Keratinocyte (primary cell): ENCODE results near the gene GCNT3. TPM values are rescaled to one million over a fixed set of nuclear protein-coding genes. Genes with fewer than 3 reads are reported as not detected.

Experiments
- DNase-seq: peaks from one replicate; pipeline ENCODE4 v3.0.0-alpha.2; 2011; ENCODE audit warnings: low read depth, missing footprints, low spot score
- FAIRE-seq: peaks from 2 replicates; lab custom pipeline; 2011; peaks lifted over from hg19 to GRCh38; lab: Jason Lieb, UNC
- H2AFZ ChIP-seq: 2 replicates; pipeline ENCODE4 v1.6.0; 2012; ENCODE audit warnings: low read length, control low read depth, inconsistent platforms; ENCODE audit not compliant: control insufficient read depth
- H3K27ac ChIP-seq: 2 replicates; pipeline ENCODE4 v1.5.1; 2011; ENCODE audit warnings: low read length; ENCODE audit not compliant: control insufficient read depth, insufficient read depth
- H3K27me3 ChIP-seq: 3 replicates; pipeline ENCODE4 v1.6.0; 2011; ENCODE audit warnings: low read length; ENCODE audit not compliant: control insufficient read depth, insufficient read depth; ENCODE audit errors: extremely low read depth
- H3K36me3 ChIP-seq, 2 experiments: 2 replicates in 1 of 2; 3 replicates in 1 of 2; pipeline ENCODE4 v1.5.1; 2011; ENCODE audit warnings: low read length in 2 of 2, mild to moderate bottlenecking in 1 of 2; ENCODE audit not compliant: control insufficient read depth in 2 of 2, insufficient read depth in 2 of 2; ENCODE audit errors: extremely low read depth in 1 of 2
- H3K4me1 ChIP-seq: 3 replicates; pipeline ENCODE4 v1.5.1; 2011; ENCODE audit warnings: low read length; ENCODE audit not compliant: control insufficient read depth, insufficient read depth; ENCODE audit errors: extremely low read depth
- H3K4me2 ChIP-seq: 3 replicates; pipeline ENCODE4 v1.6.0; 2011; ENCODE audit warnings: low read depth, low read length; ENCODE audit not compliant: control insufficient read depth, insufficient read depth; ENCODE audit errors: extremely low read depth
- H3K4me3 ChIP-seq, 3 experiments: fragments of 200-600 bp in 1 of 3; sonication (generic) in 1 of 3; 2 replicates in 2 of 3; 3 replicates in 1 of 3; pipeline ENCODE4 v1.5.1; 2011 to 2016; ENCODE audit warnings: low read length in 3 of 3, mild to moderate bottlenecking in 3 of 3, control low read depth in 2 of 3, inconsistent platforms in 1 of 3, low read depth in 1 of 3, mixed read lengths in 1 of 3, mixed run types in 1 of 3, moderate library complexity in 1 of 3; ENCODE audit not compliant: control insufficient read depth in 2 of 3, insufficient read depth in 2 of 3; ENCODE audit errors: extremely low read depth in 1 of 3
- H3K79me2 ChIP-seq: 2 replicates; pipeline ENCODE4 v1.6.0; 2012; ENCODE audit warnings: low read length; ENCODE audit not compliant: control insufficient read depth, insufficient read depth
- H3K9ac ChIP-seq: 3 replicates; pipeline ENCODE4 v1.6.0; 2011; ENCODE audit warnings: low read length; ENCODE audit not compliant: control insufficient read depth, insufficient read depth; ENCODE audit errors: extremely low read depth
- H3K9me1 ChIP-seq: 3 replicates; pipeline ENCODE4 v1.6.0; 2011; ENCODE audit warnings: low read length; ENCODE audit not compliant: control insufficient read depth, insufficient read depth; ENCODE audit errors: extremely low read depth
- H3K9me3 ChIP-seq: 2 replicates; pipeline ENCODE4 v1.5.1; 2012; ENCODE audit warnings: low read depth, low read length; ENCODE audit not compliant: control insufficient read depth
- H4K20me1 ChIP-seq: 3 replicates; pipeline ENCODE4 v1.6.0; 2011; ENCODE audit warnings: low read length; ENCODE audit not compliant: control insufficient read depth, insufficient read depth; ENCODE audit errors: extremely low read depth
- EZH2 ChIP-seq: IDR thresholded peaks from one replicate; pipeline ENCODE4 v1.6.1; 2012; ENCODE audit warnings: inconsistent platforms, mild to moderate bottlenecking, low read length, moderate library complexity
- dilution Hi-C: fragments of 300-500 bp; cut with MboI; formaldehyde crosslinking; loops from one replicate; pipeline ENCODE4 v1.7.0; 2020; ENCODE audit warnings: low sequenced_read_pairs; ENCODE audit not compliant: extremely low pct_ligation_motif_present
- polyA plus RNA-seq, 5 experiments: library from polyadenylated mRNA; depleted of rRNA in 3 of 5; stranded (reverse) in 3 of 5; stranded (forward) in 1 of 5; unstranded in 1 of 5; fragments of >200 nt; gene quantifications; 1 replicate in 1 of 5; 2 replicates in 3 of 5; 3 replicates in 1 of 5; pipeline versions ENCODE4 v1.2.1 to v1.2.3, GENCODE V29; 2011 to 2012; ENCODE audit warnings: missing spikeins in 2 of 5, low read depth in 1 of 5, low replicate concordance in 1 of 5
- TF ChIP-seq, protein P1 (sequence below), 3 experiments: IDR thresholded peaks in 1 of 3; conservative IDR thresholded peaks in 1 of 3; optimal IDR thresholded peaks in 1 of 3; 2 replicates in 2 of 3; 3 replicates in 1 of 3; pipeline versions ENCODE3 to v1.5.1; 2011; ENCODE audit warnings: low read length in 3 of 3, mild to moderate bottlenecking in 3 of 3, moderate library complexity in 2 of 3, control low read depth in 1 of 3, inconsistent platforms in 1 of 3; ENCODE audit not compliant: insufficient read depth in 2 of 3; ENCODE audit errors: extremely low read depth in 1 of 3

The GCNT3 gene
- polyA plus RNA-seq, 1 donor (not counting 4 experiments of a cell fraction or from before 2014, with no cell fraction given) = 0.26 TPM

- Histone ChIP-seq H3K9ac (no peak overlapping the region), H3K36me3 (peaks cover 0 to 30% of the 10 kb centered on the region in 2 experiments), H3K9me1 (no peaks in the 10 kb centered on the region), H3K27me3 (no peaks in the 10 kb centered on the region), H3K27ac (no peak overlapping the region), H3K4me1 (no peaks in the 10 kb centered on the region), H2AFZ (no peak overlapping the region), H3K9me3 (no peaks in the 10 kb centered on the region), H4K20me1 (no peaks in the 10 kb centered on the region), H3K79me2 (peaks cover 5% of the 10 kb centered on the region), H3K4me3 (no peak overlapping the region), H3K4me2 (no peak overlapping the region)
- FAIRE-seq = no peak
- DNase-seq = no peak
- dilution Hi-C loops = no loop called here
- TF ChIP-seq, protein P1, sequence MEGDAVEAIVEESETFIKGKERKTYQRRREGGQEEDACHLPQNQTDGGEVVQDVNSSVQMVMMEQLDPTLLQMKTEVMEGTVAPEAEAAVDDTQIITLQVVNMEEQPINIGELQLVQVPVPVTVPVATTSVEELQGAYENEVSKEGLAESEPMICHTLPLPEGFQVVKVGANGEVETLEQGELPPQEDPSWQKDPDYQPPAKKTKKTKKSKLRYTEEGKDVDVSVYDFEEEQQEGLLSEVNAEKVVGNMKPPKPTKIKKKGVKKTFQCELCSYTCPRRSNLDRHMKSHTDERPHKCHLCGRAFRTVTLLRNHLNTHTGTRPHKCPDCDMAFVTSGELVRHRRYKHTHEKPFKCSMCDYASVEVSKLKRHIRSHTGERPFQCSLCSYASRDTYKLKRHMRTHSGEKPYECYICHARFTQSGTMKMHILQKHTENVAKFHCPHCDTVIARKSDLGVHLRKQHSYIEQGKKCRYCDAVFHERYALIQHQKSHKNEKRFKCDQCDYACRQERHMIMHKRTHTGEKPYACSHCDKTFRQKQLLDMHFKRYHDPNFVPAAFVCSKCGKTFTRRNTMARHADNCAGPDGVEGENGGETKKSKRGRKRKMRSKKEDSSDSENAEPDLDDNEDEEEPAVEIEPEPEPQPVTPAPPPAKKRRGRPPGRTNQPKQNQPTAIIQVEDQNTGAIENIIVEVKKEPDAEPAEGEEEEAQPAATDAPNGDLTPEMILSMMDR (optimal IDR thresholded peaks at IDR 0.05 in 1 of 3, IDR thresholded peaks at IDR 0.05 in 1 of 3, conservative IDR thresholded peaks at IDR 0.05 in 1 of 3; ENCODE audit: extremely low read depth in 1 of 3, insufficient read depth in 2 of 3, low read length in 3 of 3) = no peak
- no peak for TF ChIP-seq EZH2
Observed at GRCh38 chr15:59647085-59647484, 35.5 kb downstream of the GCNT3 start.

DNA sequence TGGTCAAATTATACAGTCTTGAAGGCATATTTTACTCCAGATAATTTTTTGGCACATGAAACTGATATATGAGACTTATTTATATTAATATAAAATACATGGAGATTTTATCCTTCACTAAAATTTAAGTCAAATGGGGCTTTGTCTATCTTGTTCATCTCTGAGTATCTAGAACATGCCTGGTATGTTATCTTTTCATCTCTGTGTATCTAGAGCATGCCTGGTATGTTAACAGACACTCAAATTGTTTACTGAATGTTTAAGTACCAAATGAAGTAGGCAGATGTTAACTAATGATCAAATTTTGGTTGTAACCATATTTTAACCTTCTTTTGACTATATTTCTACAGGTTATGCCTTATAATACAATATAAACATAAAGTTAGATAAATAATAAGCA lies 38.0 kb downstream of the GCNT3 start:
- H3K27ac ChIP-seq = no peak overlapping the region
- FAIRE-seq (no peak), DNase-seq (no peak)
- H3K4me1 ChIP-seq = no peaks in the 10 kb centered on the region
- peaks cover 3 to 25% of the 10 kb centered on the region in 2 experiments for H3K36me3 ChIP-seq
- dilution Hi-C loops = no loop called here
- H3K9me1 ChIP-seq = no peaks in the 10 kb centered on the region
- TF ChIP-seq, protein P1 (optimal IDR thresholded peaks at IDR 0.05 in 1 of 3, IDR thresholded peaks at IDR 0.05 in 1 of 3, conservative IDR thresholded peaks at IDR 0.05 in 1 of 3; ENCODE audit: extremely low read depth in 1 of 3, insufficient read depth in 2 of 3, low read length in 3 of 3) = no peak
- TF ChIP-seq EZH2 = no peak
- H3K9me3 ChIP-seq = no peaks in the 10 kb centered on the region
- H3K4me2 ChIP-seq = no peak overlapping the region
- no peaks in the 10 kb centered on the region for H4K20me1 ChIP-seq
- H3K79me2 ChIP-seq = peaks cover 28% of the 10 kb centered on the region
- no peak overlapping the region for H3K9ac ChIP-seq
- H3K27me3 ChIP-seq = no peaks in the 10 kb centered on the region
- H2AFZ ChIP-seq = no peak overlapping the region
- H3K4me3 ChIP-seq = no peak overlapping the region
